Activated naive CD4-positive, alpha-beta T cell treated with anti-CD3 and anti-CD28 coated beads for 36 hours (primary cell): ENCODE measurements around the gene PLSCR2. TPM values are rescaled to one million over a fixed set of nuclear protein-coding genes. Genes with fewer than 3 reads are reported as not detected.

Experiments
- CTCF ChIA-PET: fragments of 350-600 bp; sonication (Branson Sonifier 250); formaldehyde crosslinking; loops from one replicate; lab custom pipeline; 2021; ENCODE audit warnings: antibody characterized with exemption; lab: Charles Lee
- DNase-seq: peaks from one replicate; pipeline ENCODE4 v3.0.0-alpha.2; 2020
- H3K27ac Mint-ChIP-seq: one replicate; pipeline ENCODE4 v1.8.0; 2021; ENCODE audit warnings: mild to moderate bottlenecking, mixed read lengths
- H3K27me3 Mint-ChIP-seq: one replicate; pipeline ENCODE4 v1.8.0; 2021; ENCODE audit warnings: low read depth, mixed read lengths
- H3K36me3 Mint-ChIP-seq: one replicate; pipeline ENCODE4 v1.8.0; 2021; ENCODE audit warnings: low read depth, mixed read lengths
- H3K4me1 Mint-ChIP-seq: one replicate; pipeline ENCODE4 v1.8.0; 2021; ENCODE audit warnings: low read depth, mixed read lengths
- H3K4me3 Mint-ChIP-seq: one replicate; pipeline ENCODE4 v1.8.0; 2021; ENCODE audit warnings: mild to moderate bottlenecking, moderate library complexity, mixed read lengths
- H3K9me3 Mint-ChIP-seq: one replicate; pipeline ENCODE4 v1.8.0; 2021; ENCODE audit warnings: mixed read lengths
- intact Hi-C: fragments of 100-400 bp; cut with micrococcal nuclease; formaldehyde crosslinking; loops from one replicate; pipeline ENCODE4 v1.15.1; 2023
- total RNA-seq, 2 experiments: library from RNA; stranded (reverse); gene quantifications; one replicate each; pipeline ENCODE4 v1.2.3, GENCODE V29; 2021

PLSCR2 gene
- total RNA-seq, 2 experiments from 2014 or later, result not detected

DNA sequence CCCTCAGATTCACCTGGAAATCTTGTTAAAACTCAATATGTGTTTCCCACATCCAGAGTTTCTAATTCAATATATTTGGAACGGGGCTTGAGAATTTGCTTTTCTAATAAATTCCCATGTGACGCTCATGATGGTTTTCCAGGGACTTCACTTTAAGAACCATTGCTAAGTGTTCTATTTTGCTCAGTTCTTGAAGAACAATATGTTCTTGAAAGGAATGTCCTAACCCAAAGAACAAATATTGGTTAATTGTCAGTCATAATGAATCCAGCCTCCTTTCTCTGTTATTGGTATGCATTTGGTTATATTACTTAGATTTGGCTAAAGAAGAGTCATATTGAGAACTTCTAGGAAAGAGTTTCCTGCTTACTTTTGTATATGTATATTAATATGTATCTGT lies 4.4 kb upstream of the PLSCR2 start:
- H3K27ac Mint-ChIP-seq, result no peak overlapping the region
- H3K9me3 Mint-ChIP-seq, result no peaks in the 10 kb centered on the region
- intact Hi-C loops, result no loop called here
- H3K4me1 Mint-ChIP-seq, result no peaks in the 10 kb centered on the region
- no peak for DNase-seq
- CTCF ChIA-PET, result no interaction called here
- no peaks in the 10 kb centered on the region for H3K36me3 Mint-ChIP-seq
- H3K27me3 Mint-ChIP-seq, result peaks cover 5% of the 10 kb centered on the region
- H3K4me3 Mint-ChIP-seq, result no peak overlapping the region

DNA sequence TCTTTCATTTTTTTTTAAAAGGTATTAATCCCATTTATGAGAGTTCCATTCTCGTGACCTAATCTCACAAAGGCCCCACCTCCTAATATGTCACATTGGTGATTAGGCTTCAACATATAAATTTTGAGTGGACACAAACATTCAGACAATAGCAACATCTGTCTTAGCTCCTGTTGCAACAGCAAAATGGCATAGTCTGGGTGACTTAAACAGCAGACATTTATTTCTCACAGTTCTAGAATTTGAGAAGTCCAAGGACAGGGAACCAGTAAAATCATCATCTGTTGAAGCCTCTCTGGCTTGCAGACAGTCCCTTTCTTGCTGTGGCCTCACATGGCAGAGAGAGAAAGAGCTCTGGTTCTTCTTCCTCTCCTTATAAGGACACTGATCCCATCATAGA lies 3.2 kb upstream of the PLSCR2 start:
- Mint-ChIP-seq H3K9me3 (no peaks in the 10 kb centered on the region), H3K4me1 (peaks cover 2% of the 10 kb centered on the region), H3K36me3 (no peaks in the 10 kb centered on the region), H3K27me3 (no peaks in the 10 kb centered on the region), H3K4me3 (no peak overlapping the region), H3K27ac (no peak overlapping the region)
- CTCF ChIA-PET, result no interaction called here
- DNase-seq, result no peak
- intact Hi-C loops, result no loop called here

DNA sequence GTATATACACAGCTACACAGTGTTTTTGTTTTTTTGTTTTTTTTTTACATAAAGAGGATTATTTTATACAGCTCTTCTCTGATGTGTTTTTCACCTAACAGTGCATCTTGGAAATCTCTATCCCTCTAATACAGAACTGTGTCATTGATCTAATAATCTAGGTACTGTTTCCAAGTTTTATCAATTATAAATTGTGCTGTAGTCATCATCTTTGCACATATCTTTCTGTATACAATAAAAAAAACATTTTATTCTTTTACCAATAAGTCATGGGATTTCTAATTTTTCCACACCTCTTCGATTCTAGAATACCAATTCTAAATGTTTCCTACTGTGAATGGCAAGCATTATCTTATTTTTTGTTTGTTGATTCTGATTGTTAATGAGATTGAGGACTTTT lies 1.7 kb upstream of the PLSCR2 start:
- Mint-ChIP-seq H3K9me3 (no peaks in the 10 kb centered on the region), H3K4me1 (peaks cover 2% of the 10 kb centered on the region), H3K4me3 (no peak overlapping the region), H3K27ac (no peak overlapping the region), H3K36me3 (no peaks in the 10 kb centered on the region), H3K27me3 (no peaks in the 10 kb centered on the region)
- DNase-seq, result no peak
- intact Hi-C loops, result no loop called here
- CTCF ChIA-PET, result no interaction called here

DNA sequence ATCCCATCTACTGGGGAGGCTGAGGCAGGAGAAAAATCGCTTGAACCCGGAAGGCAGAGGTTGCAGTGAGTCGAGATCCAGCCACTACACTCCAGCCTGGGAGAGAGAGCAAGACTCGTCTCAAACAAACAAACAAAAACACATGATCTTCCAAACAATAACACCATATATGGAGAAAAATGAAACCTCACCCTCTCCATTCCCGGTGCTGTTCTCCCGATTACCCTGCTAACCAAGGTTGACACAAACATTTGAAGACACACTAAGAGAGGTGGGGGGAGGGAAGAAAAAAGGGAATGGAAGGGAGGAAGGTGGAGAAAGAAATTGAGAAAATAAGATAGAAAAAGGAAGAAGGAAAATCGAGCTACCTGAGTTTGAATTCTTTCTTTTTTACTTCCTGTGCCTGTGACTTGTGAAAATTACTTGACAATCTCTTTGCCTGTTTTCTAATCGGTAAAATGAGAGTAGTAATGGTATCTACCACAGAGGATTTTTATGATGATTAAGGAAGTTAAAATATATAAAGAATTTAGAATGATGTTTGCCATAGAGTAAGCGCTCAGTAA lies 1.1 kb upstream of the PLSCR2 start:
- CTCF ChIA-PET, result no interaction called here
- no peak for DNase-seq
- Mint-ChIP-seq H3K27me3 (no peaks in the 10 kb centered on the region), H3K36me3 (no peaks in the 10 kb centered on the region), H3K4me3 (peak overlapping the region; percentile 73), H3K4me1 (peaks cover 2% of the 10 kb centered on the region), H3K27ac (no peak overlapping the region), H3K9me3 (no peaks in the 10 kb centered on the region)
- intact Hi-C loops, result no loop called here

DNA sequence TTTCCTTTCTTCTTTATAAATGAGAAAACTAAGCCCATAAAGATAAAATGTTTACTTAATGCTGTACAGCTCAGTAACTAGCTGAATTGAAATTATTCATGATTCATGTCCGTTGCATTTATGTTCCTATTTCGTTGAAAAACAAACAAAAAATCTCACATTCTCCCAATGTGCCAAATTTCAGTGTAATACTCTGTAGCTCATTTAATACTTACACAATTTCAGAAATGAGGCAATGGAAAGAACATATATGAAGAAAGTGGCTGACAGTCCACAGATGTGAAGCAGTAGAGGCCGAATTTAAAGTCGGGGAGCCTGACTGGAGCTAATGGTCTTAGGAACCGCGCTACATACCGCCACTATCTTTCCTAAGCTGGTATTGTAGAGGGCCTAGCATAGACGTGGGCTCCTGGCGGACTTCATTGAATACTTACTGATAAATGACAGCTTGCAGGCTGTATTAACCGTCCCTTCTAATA lies 651 bp downstream of the PLSCR2 start:
- intact Hi-C loops, result loop anchor here (1.0 kb wide), 3 partner anchors 30 to 76 kb away; partner anchors contain the start of gene PLSCR1
- Mint-ChIP-seq H3K4me1 (peaks cover 6% of the 10 kb centered on the region), H3K27me3 (no peaks in the 10 kb centered on the region), H3K4me3 (peak overlapping the region; percentile 73), H3K27ac (peak overlapping the region; percentile 53), H3K9me3 (no peaks in the 10 kb centered on the region), H3K36me3 (no peaks in the 10 kb centered on the region)
- CTCF ChIA-PET, result interaction anchor here (1.0 kb wide), 1 partner anchor 121 kb away, joined by 3 read pairs; no protein-coding TSS in a partner anchor
- DNase-seq, result no peak

DNA sequence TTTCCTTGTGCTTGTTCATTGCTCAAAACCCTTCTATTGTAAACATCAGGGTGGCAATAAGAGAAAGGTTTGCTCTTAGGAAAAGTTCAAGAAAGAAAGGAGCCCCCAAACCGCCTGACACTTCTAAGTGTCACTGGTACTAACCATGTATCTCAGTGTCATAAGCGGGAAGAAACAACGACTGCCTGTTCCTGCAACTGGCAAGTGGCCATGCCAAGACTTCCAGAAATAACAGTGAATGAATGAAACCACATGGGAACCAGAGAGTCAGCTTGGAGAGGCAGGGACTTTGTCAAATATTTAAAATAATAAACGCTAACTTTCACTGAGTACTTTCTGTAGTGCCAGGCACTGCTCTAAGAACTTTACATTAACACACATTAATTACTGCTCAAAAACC lies 1.1 kb downstream of the PLSCR2 start:
- Mint-ChIP-seq H3K9me3 (no peaks in the 10 kb centered on the region), H3K36me3 (peaks cover 2% of the 10 kb centered on the region), H3K4me3 (no peak overlapping the region), H3K27me3 (no peaks in the 10 kb centered on the region), H3K4me1 (peaks cover 6% of the 10 kb centered on the region), H3K27ac (no peak overlapping the region)
- CTCF ChIA-PET, result no interaction called here
- DNase-seq, result no peak
- intact Hi-C loops, result no loop called here

DNA sequence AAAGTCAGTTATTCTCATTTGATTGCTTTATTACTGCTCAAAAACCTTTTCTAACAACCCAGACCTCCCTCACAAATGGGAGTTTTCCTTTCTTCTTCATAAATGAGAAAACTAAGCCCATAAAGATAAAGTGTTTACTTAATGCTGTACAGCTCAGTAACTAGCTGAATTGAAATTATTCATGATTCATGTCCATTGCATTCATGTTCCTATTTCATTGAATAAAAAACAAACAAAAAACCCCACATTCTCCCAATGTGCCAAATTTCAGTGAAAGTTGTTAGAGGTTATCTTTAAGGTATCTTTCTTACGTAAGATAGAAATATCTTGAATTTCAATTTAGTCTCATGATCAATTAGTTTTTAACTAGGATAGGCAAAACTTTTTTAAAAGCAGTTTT lies 2.8 kb downstream of the PLSCR2 start:
- Mint-ChIP-seq H3K9me3 (no peaks in the 10 kb centered on the region), H3K27me3 (no peaks in the 10 kb centered on the region), H3K4me3 (no peak overlapping the region), H3K4me1 (peaks cover 6% of the 10 kb centered on the region), H3K36me3 (peaks cover 2% of the 10 kb centered on the region), H3K27ac (no peak overlapping the region)
- CTCF ChIA-PET, result no interaction called here
- intact Hi-C loops, result no loop called here
- no peak for DNase-seq

DNA sequence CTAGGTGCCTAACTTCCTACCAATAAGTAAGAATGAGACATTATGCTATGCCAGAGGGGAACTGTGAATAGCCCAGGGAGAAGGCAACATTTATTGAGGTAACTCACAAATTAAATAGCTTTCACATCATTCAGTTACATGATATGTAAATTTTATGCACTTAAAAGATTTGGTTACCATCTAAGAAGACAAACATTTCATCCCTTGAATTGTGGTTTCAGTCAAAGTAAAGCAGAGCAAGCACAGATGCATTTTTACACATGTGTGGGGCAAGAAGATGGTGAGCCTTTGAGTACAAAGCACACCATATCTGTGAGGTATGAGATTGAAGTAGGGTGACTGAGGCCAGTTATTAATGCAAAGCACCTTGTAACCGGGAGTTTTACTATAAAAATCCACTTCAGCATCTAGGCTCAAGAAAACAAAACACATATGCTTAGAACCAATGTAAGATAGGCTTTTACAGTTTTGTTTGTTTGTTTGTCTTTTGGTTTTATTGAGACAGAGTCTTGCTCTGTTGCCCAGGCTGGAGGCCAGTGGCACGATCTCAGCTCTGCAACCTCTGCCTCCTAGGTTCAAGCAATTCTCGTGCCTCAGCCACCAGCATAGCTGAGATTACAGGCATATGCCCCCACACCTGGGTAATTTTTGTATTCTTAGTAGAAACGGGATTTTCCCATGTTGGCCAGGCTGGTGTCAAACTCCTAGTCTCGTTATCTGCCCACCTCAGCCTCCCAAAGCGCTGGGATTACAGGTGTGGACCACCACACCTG lies 3.5 kb downstream of the PLSCR2 start:
- peaks cover 6% of the 10 kb centered on the region for H3K4me1 Mint-ChIP-seq
- H3K9me3 Mint-ChIP-seq, result no peaks in the 10 kb centered on the region
- H3K27me3 Mint-ChIP-seq, result no peaks in the 10 kb centered on the region
- no peak for DNase-seq
- intact Hi-C loops, result no loop called here
- CTCF ChIA-PET, result interaction anchor here (0.6 kb wide), 1 partner anchor 88 kb away, joined by 9 read pairs; no protein-coding TSS in a partner anchor
- no peak overlapping the region for H3K4me3 Mint-ChIP-seq
- no peak overlapping the region for H3K27ac Mint-ChIP-seq
- H3K36me3 Mint-ChIP-seq, result peaks cover 2% of the 10 kb centered on the region

DNA sequence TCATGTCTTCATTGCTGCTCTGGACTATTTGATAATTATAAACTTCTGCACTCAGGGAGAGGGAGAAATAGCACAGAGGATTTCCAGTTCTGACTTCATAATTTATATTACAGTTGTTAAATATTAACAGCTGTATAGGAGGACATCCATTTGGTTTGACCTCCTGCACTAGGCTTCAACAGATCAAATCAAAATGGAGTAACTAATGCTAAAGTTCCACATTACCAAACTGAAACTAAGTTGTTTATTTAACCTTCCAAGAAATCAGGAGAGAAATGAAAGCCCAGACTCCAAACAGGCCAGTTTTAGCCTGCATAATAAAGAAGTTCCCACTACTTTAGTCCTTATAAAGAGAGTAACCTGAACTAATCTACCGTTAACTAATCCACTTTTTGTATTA lies 4.6 kb downstream of the PLSCR2 start:
- CTCF ChIA-PET, result no interaction called here
- Mint-ChIP-seq H3K27me3 (no peaks in the 10 kb centered on the region), H3K36me3 (peaks cover 2% of the 10 kb centered on the region), H3K27ac (no peak overlapping the region), H3K4me1 (peaks cover 6% of the 10 kb centered on the region), H3K4me3 (no peak overlapping the region), H3K9me3 (no peaks in the 10 kb centered on the region)
- no peak for DNase-seq
- intact Hi-C loops, result no loop called here

DNA sequence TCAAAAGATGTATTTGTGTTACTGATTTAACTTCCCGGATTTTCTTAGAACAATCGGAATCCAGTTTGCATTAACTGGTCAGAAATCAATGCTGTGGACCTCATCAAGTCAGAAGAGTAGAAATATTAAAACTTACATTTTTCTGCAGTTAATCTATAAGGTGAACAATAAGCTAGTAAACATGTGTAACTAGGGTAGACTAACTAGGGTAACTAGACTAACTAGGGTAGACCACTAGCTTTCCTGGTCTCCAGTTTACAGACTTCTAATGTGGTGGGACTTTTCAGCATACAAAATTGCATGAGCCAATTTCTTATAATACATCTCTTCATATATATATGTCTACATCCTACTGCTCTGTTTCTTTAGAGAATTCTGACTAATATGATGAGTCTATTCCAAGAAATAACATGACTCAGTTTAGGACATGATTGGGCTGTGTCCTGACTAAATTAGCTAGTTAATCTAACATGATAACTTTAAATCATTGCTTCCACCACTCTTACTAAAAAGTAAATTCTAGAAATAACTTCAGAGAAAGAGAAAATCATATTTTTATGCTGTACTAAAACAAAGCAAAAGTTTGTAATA lies 5.3 kb downstream of the PLSCR2 start:
- CTCF ChIA-PET, result no interaction called here
- H3K36me3 Mint-ChIP-seq, result peaks cover 2% of the 10 kb centered on the region
- H3K9me3 Mint-ChIP-seq, result no peaks in the 10 kb centered on the region
- H3K4me3 Mint-ChIP-seq, result no peak overlapping the region
- DNase-seq, result no peak
- intact Hi-C loops, result no loop called here
- peaks cover 6% of the 10 kb centered on the region for H3K4me1 Mint-ChIP-seq
- H3K27ac Mint-ChIP-seq, result no peak overlapping the region
- no peaks in the 10 kb centered on the region for H3K27me3 Mint-ChIP-seq

DNA sequence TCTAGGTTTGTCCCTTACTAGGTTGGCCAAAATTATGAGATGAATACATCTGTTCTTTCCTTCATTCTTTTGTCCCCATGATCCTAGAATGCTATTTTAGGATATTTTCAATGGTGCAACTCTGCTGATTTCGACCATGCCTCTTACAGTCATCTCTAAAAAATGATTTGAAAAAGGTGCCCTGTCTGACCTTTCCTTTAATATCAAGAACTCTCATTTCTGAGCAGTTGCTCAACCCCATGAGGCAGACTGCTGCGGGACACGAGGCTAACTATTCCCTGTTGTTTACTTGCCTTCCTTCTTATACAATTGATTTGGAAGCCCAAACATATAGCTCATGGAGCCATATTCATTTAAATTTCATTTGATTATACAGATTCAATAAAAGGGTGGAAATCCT lies 14.6 kb downstream of the PLSCR2 start:
- Mint-ChIP-seq H3K4me3 (no peak overlapping the region), H3K4me1 (no peaks in the 10 kb centered on the region), H3K27me3 (no peaks in the 10 kb centered on the region), H3K27ac (no peak overlapping the region), H3K36me3 (no peaks in the 10 kb centered on the region), H3K9me3 (no peaks in the 10 kb centered on the region)
- CTCF ChIA-PET, result no interaction called here
- DNase-seq, result no peak
- intact Hi-C loops, result no loop called here

DNA sequence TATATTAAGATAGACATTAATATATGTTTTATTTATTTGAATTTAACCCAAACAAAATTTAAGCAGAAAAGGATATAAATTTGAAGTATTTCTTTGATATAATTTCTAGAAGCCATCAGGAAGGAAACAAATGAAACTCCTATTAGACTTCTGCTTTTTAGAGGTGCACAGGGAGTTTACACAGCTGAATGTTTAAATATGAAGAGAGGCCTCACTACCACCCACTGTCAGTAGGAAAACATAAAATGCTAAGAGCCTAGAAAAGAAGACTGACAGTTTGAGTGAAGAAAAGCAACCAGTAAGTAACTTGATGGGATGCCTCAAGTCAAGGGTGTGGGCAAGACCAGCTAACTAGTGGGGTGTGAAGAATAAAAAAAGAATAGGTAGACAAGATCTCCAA lies 19.7 kb downstream of the PLSCR2 start:
- Mint-ChIP-seq H3K9me3 (peaks cover 16% of the 10 kb centered on the region), H3K27me3 (peaks cover 3% of the 10 kb centered on the region), H3K27ac (no peak overlapping the region), H3K36me3 (no peaks in the 10 kb centered on the region), H3K4me1 (no peaks in the 10 kb centered on the region), H3K4me3 (no peak overlapping the region)
- no peak for DNase-seq
- intact Hi-C loops, result no loop called here
- CTCF ChIA-PET, result no interaction called here

DNA sequence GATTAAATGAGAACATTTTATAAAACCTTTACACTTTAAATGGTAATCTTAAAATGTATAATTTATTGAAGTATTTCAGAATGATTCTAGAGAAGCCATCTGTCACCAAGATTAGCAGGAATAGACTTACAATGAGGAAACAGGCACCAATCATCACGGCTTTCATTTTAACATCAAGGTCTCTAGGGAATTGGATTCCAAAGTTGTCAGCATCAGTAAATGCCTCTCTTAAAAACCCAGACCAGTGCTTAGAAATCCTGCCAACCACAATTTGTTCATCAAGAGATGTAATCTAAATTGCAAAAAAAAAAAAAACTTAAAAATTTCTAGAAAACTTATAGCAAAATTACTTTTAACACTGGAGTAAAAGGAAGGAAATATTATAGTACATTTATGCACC lies 20.3 kb downstream of the PLSCR2 start:
- Mint-ChIP-seq H3K4me3 (no peak overlapping the region), H3K4me1 (no peaks in the 10 kb centered on the region), H3K27ac (no peak overlapping the region)

More for the DNA sequence above, 20.3 kb downstream of the PLSCR2 start:
- H3K9me3 Mint-ChIP-seq, result peaks cover 16% of the 10 kb centered on the region
- intact Hi-C loops, result no loop called here
- H3K27me3 Mint-ChIP-seq, result peaks cover 3% of the 10 kb centered on the region
- no peak for DNase-seq
- H3K36me3 Mint-ChIP-seq, result no peaks in the 10 kb centered on the region
- CTCF ChIA-PET, result no interaction called here
